ENCODE data around the gene FGF5.

FGF5 gene

DNA sequence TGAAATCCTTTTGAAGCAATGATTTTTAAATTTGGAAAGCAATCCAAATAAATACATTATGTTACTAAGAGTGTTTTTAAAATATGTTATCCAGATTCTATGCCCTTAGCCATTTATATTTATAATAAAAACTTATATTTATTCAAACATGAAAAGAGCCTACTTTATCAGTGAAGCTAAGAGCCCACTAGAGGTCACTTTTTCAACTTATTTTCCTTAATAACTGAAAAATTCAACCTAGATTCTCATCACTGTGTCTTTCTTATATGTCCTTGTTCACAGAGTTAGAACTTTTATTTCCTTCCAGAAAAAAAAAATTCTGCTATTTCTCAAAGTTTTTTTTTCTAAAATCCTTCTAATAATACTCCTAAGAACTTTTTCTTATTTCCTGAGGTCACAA is 45.3 kb upstream of the FGF5 start:
- Histone ChIP-seq H3K27me3 (ENCODE audit: insufficient read depth, poor library complexity, severe bottlenecking) (peaks cover 9% of the 10 kb centered on the region), H3K27ac (replicated peaks) (no peak overlapping the region), H3K4me3 (replicated peaks; ENCODE audit: insufficient read depth, low read length) (no peak overlapping the region)
- no peak for TF ChIP-seq CTCF (IDR thresholded peaks at IDR 0.05; ENCODE audit: insufficient read depth, low read length)
- TF ChIP-seq POLR2AphosphoS5 (IDR thresholded peaks at IDR 0.05; ENCODE audit: low read depth): no peak
- no peak for TF ChIP-seq GABPA (IDR thresholded peaks at IDR 0.05; ENCODE audit: low read depth)
- TF ChIP-seq SPI1 (IDR thresholded peaks at IDR 0.05; ENCODE audit: borderline replicate concordance, low read depth): no peak
- no peak for TF ChIP-seq REST (IDR thresholded peaks at IDR 0.05; ENCODE audit: insufficient replicate concordance, low read depth)
- DNase-seq (ENCODE audit: low read depth in 1 of 2, low spot score in 1 of 2): no peak

GRCh38 chr4:80225595-80225994 is 40.9 kb upstream of the FGF5 start:
- no peak for TF ChIP-seq GABPA (IDR thresholded peaks at IDR 0.05; ENCODE audit: low read depth)
- no peak for TF ChIP-seq CTCF (IDR thresholded peaks at IDR 0.05; ENCODE audit: insufficient read depth, low read length)
- no peak for TF ChIP-seq SPI1 (IDR thresholded peaks at IDR 0.05; ENCODE audit: borderline replicate concordance, low read depth)
- TF ChIP-seq POLR2AphosphoS5 (IDR thresholded peaks at IDR 0.05; ENCODE audit: low read depth): no peak
- TF ChIP-seq REST (IDR thresholded peaks at IDR 0.05; ENCODE audit: insufficient replicate concordance, low read depth): no peak
- DNase-seq (ENCODE audit: low read depth in 1 of 2, low spot score in 1 of 2): no peak
- no peak overlapping the region for H3K4me3 ChIP-seq (replicated peaks; ENCODE audit: insufficient read depth, low read length)
- H3K27ac ChIP-seq (replicated peaks): no peak overlapping the region
- H3K27me3 ChIP-seq (ENCODE audit: insufficient read depth, poor library complexity, severe bottlenecking): peaks cover 3% of the 10 kb centered on the region

DNA sequence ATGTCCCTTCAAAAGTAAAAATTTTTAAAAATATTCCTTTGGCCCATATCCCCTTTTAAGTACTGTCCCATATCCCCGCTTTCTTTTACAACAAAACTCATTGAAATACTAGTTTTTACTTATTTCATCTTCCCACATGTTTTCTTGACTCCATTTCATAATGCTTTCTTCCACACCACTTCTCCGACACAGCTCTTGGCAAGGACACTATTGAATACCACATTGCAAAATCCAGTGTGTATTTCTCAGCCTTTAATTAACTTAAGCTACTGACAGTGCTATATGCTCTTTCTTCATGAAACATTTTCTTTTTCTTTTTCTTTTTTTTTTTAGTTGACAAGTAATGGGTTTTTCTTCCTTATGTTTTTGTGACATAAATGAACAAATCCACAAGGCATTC is 40.4 kb upstream of the FGF5 start:
- DNase-seq (ENCODE audit: low read depth in 1 of 2, low spot score in 1 of 2): no peak
- TF ChIP-seq REST (IDR thresholded peaks at IDR 0.05; ENCODE audit: insufficient replicate concordance, low read depth) (no peak), SPI1 (IDR thresholded peaks at IDR 0.05; ENCODE audit: borderline replicate concordance, low read depth) (no peak), CTCF (IDR thresholded peaks at IDR 0.05; ENCODE audit: insufficient read depth, low read length) (no peak), POLR2AphosphoS5 (IDR thresholded peaks at IDR 0.05; ENCODE audit: low read depth) (no peak), GABPA (IDR thresholded peaks at IDR 0.05; ENCODE audit: low read depth) (no peak)
- Histone ChIP-seq H3K27me3 (ENCODE audit: insufficient read depth, poor library complexity, severe bottlenecking) (peaks cover 3% of the 10 kb centered on the region), H3K27ac (replicated peaks) (no peak overlapping the region), H3K4me3 (replicated peaks; ENCODE audit: insufficient read depth, low read length) (no peak overlapping the region)
